NT2/D1 (cell line): Measurements from ENCODE around the gene ANXA10.
"Not testable (repeated sequence)": the region's sequence is repeated elsewhere in the genome, so short reads cannot be mapped to it uniquely, and the experiment has no call there.

Experiments used
- DNase-seq: peaks from one replicate; pipeline ENCODE4 v3.0.0-alpha.2; 2011; ENCODE audit warnings: low read depth, low spot score
- H3K27me3 ChIP-seq: 2 replicates; pipeline ENCODE4 v1.6.0; 2011; ENCODE audit warnings: mild to moderate bottlenecking; ENCODE audit not compliant: insufficient read length, insufficient read depth
- H3K36me3 ChIP-seq: 2 replicates; pipeline ENCODE4 v1.6.1; 2011; ENCODE audit warnings: mild to moderate bottlenecking, low read length, mixed read lengths; ENCODE audit not compliant: insufficient read depth, insufficient read length
- H3K4me1 ChIP-seq: 2 replicates; pipeline ENCODE4 v1.5.1; 2011; ENCODE audit not compliant: insufficient read depth, insufficient read length
- H3K4me3 ChIP-seq: 2 replicates; pipeline ENCODE4 v1.5.1; 2011; ENCODE audit warnings: low read depth; ENCODE audit not compliant: insufficient read length
- H3K9ac ChIP-seq: 2 replicates; pipeline ENCODE4 v1.6.0; 2011; ENCODE audit warnings: low read depth; ENCODE audit not compliant: insufficient read length
- H3K9me3 ChIP-seq: 2 replicates; pipeline ENCODE4 v1.5.1; 2011; ENCODE audit warnings: mild to moderate bottlenecking, low read length; ENCODE audit not compliant: insufficient read depth
- SUZ12 ChIP-seq: IDR thresholded peaks from 2 replicates; pipeline ENCODE4 v1.6.1; 2011; ENCODE audit not compliant: insufficient read length, insufficient read depth; ENCODE audit errors: extremely low read depth
- YY1 ChIP-seq: IDR thresholded peaks from 2 replicates; pipeline ENCODE4 v1.6.1; 2011; ENCODE audit not compliant: insufficient read length, insufficient read depth
- ZNF274 ChIP-seq: IDR thresholded peaks from 2 replicates; pipeline ENCODE4 v1.6.1; 2011; ENCODE audit warnings: mild to moderate bottlenecking, low read depth, low read length

The ANXA10 gene

DNA sequence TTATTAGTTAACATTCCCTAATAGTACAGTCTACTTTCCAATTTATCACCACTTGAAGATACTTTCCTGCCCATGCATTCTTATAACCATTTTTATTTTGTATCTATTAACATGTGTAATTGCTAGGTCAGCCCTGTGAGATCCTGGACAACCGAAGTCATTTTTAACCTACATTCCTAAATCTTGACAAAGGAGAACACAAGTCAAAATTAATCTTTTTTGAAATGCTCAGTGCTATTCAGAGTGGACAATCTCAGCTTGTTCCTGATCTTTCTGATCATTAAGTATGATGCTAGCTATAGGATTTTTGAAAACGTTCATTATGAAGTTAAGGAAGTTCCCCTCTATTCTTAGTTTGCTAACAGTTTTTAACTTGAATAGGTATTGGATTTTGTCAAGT is 37.5 kb downstream of the ANXA10 start:
- Histone ChIP-seq H3K27me3 (no peaks in the 10 kb centered on the region), H3K4me1 (no peaks in the 10 kb centered on the region), H3K9me3 (no peaks in the 10 kb centered on the region), H3K4me3 (no peak overlapping the region), H3K36me3 (no peaks in the 10 kb centered on the region), H3K9ac (no peak overlapping the region)
- TF ChIP-seq ZNF274 (no peak), SUZ12 (no peak), YY1 (no peak)
- no peak for DNase-seq

- Histone ChIP-seq H3K9ac (no peak overlapping the region), H3K4me1 (no peaks in the 10 kb centered on the region), H3K9me3 (no peaks in the 10 kb centered on the region), H3K4me3 (no peak overlapping the region), H3K36me3 (no peaks in the 10 kb centered on the region), H3K27me3 (no peaks in the 10 kb centered on the region)
- no peak for TF ChIP-seq ZNF274
- DNase-seq, result no peak
Measured at GRCh38 chr4:168131196-168131595, 38.9 kb downstream of the ANXA10 start.

DNA sequence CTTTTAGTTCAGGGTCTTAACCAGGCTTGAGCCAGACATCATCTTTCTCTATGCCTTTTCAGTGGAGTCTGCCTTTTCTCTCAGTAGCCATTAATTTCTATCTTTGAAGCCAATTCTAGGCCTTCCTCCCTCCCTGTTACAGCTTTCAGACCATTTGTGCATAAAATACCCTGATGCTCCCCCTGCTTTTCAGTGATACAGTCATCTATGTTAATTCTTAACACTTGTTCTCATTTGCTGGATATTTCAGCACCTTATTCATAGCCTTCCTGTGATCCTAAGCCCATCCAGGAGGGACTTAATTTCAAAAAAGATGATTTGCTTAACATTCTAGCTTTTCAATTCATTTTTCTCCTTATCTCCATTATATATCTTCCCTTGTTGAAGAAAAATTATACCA is 42.3 kb downstream of the ANXA10 start:
- H3K36me3 ChIP-seq, result no peaks in the 10 kb centered on the region
- H3K4me3 ChIP-seq, result no peak overlapping the region
- no peak for DNase-seq
- no peaks in the 10 kb centered on the region for H3K4me1 ChIP-seq
- TF ChIP-seq ZNF274, result no peak
- H3K9me3 ChIP-seq, result no peaks in the 10 kb centered on the region
- no peak overlapping the region for H3K9ac ChIP-seq
- no peaks in the 10 kb centered on the region for H3K27me3 ChIP-seq

DNA sequence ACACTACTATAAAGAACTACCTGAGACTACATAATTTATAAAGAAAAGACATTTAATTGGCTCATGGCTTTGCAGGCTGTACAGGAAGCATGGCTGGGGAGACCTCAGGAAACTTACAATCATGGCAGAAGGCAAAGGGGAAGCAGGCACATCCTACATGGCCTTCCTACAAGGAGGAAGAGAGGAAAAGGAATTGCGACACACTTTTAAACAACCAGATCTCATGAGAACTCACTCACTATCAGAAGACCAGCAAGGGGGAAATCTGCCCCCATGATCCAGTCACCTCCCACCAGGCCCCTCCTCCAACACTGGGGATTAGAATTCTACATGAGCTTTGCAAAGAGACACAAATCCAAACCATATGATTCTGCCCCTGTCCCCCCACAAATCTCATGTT is 43.5 kb downstream of the ANXA10 start:
- not testable (repeated sequence) for DNase-seq, H3K9ac ChIP-seq, H3K4me1 ChIP-seq, H3K4me3 ChIP-seq, H3K36me3 ChIP-seq, H3K9me3 ChIP-seq, H3K27me3 ChIP-seq

DNA sequence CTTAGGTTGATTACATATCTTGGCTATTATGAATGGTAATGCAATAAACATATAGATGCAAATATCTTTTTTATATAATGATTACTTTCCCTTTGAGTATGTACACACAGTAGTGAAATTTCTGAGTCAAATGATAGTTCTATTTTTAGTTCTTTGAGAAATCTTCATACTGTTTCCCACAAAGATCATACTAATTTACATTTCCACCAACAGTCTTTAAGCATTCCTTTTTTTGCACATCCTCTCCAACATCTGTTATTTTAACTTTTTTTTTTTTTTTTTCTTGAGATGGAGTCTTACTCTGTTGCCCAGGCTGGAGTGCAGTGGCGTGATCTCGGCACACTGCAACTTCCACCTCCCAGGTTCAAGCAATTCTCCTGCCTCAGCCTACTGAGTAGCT is 45.4 kb downstream of the ANXA10 start:
- not testable (repeated sequence) for H3K36me3 ChIP-seq, DNase-seq, H3K9me3 ChIP-seq, H3K27me3 ChIP-seq, H3K9ac ChIP-seq, H3K4me3 ChIP-seq, H3K4me1 ChIP-seq

DNA sequence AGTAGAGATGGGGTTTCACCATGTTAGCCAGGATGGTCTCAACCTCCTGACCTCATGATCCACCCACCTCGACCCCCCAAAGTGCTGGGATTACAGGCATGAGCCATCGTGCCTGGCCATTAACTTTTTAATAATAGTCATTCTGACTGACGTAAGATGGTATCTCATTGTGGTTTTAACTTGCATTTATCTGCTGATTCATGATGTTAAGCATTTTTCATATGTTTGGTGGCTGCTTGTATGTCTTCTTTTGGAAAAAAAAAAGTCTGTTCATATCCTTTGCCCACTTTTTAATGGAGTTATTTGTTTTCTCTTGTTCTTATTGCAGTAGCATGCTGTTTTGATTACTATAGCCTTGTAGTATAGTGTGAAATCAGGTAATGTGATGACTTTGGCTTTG is 45.8 kb downstream of the ANXA10 start:
- H3K4me1 ChIP-seq, result no peaks in the 10 kb centered on the region
- no peak for DNase-seq
- no peak for TF ChIP-seq SUZ12
- TF ChIP-seq YY1, result no peak
- no peaks in the 10 kb centered on the region for H3K9me3 ChIP-seq
- H3K36me3 ChIP-seq, result no peaks in the 10 kb centered on the region
- no peak overlapping the region for H3K9ac ChIP-seq
- H3K4me3 ChIP-seq, result no peak overlapping the region
- H3K27me3 ChIP-seq, result no peaks in the 10 kb centered on the region

- no peak overlapping the region for H3K9ac ChIP-seq
- DNase-seq, result no peak
- H3K9me3 ChIP-seq, result no peaks in the 10 kb centered on the region
- TF ChIP-seq ZNF274 (no peak), YY1 (no peak), SUZ12 (no peak)
- H3K27me3 ChIP-seq, result no peaks in the 10 kb centered on the region
- no peak overlapping the region for H3K4me3 ChIP-seq
- no peaks in the 10 kb centered on the region for H3K4me1 ChIP-seq
- no peaks in the 10 kb centered on the region for H3K36me3 ChIP-seq
Measured at GRCh38 chr4:168139336-168139735, 47.0 kb downstream of the ANXA10 start.

- H3K9ac ChIP-seq, result no peak overlapping the region
- H3K4me1 ChIP-seq, result no peaks in the 10 kb centered on the region
- no peak for DNase-seq
- H3K4me3 ChIP-seq, result no peak overlapping the region
- H3K36me3 ChIP-seq, result no peaks in the 10 kb centered on the region
- TF ChIP-seq YY1 (no peak), ZNF274 (no peak), SUZ12 (no peak)
- H3K27me3 ChIP-seq, result no peaks in the 10 kb centered on the region
- H3K9me3 ChIP-seq, result no peaks in the 10 kb centered on the region
Measured at GRCh38 chr4:168141733-168142132, 49.4 kb downstream of the ANXA10 start.
